Measurements from ENCODE around the gene ETV6. TPM values are rescaled to one million over a fixed set of nuclear protein-coding genes. Genes with fewer than 3 reads are reported as not detected.

The ETV6 gene
- total RNA-seq, 1 experiment from 2014 or later, result 89.1 TPM

DNA sequence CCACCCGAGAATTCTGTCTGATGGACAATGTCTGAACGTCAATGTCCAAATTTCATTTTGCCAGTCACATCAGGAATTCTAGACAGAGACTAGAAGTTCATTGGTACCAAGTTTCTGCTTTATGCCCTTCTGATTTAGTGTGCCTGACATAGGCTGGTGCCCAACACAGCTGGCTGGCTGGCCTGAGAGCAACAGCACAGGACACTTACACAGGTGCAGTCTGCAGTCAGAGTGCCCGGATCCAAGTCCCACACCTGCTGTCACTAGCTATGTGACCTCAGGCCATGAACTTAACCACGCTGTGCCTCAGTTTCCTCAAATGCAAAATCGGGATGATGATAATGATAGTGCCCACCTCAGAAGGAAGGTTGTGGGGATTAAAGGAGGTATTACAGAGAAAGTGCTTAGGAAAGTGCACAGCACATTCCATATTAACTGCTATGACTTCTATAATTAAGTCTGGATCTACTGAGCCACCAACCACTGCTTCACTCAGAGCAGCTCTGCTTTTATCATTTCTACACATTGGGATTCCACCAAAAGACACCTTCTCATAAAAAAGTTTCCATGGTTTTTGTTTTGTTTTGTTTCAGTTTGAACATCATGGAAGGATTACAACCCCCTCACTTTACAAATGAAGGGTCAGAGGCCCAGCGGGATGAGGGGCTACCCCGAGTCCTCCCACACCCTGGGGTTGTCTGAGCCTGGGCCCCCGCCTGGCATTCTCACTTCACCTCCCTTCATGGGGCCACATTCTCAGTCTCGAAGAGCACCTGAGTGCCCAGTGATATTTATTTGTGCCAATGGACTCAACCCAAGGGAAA is 252.4 kb downstream of the ETV6 start:
- intact Hi-C loops (cut with micrococcal nuclease; ENCODE audit: unreplicated experiment), result no loop called here
- no peak overlapping the region for H3K4me3 Mint-ChIP-seq (ENCODE audit: low read depth, unreplicated experiment)
- DNase-seq, result no peak
- no peaks in the 10 kb centered on the region for H3K27me3 Mint-ChIP-seq (ENCODE audit: unreplicated experiment)
- no peak overlapping the region for H3K27ac Mint-ChIP-seq (ENCODE audit: unreplicated experiment)
- BruUV-seq (replicated peaks), result no TSS peak
- TF ChIP-seq, protein P1, sequence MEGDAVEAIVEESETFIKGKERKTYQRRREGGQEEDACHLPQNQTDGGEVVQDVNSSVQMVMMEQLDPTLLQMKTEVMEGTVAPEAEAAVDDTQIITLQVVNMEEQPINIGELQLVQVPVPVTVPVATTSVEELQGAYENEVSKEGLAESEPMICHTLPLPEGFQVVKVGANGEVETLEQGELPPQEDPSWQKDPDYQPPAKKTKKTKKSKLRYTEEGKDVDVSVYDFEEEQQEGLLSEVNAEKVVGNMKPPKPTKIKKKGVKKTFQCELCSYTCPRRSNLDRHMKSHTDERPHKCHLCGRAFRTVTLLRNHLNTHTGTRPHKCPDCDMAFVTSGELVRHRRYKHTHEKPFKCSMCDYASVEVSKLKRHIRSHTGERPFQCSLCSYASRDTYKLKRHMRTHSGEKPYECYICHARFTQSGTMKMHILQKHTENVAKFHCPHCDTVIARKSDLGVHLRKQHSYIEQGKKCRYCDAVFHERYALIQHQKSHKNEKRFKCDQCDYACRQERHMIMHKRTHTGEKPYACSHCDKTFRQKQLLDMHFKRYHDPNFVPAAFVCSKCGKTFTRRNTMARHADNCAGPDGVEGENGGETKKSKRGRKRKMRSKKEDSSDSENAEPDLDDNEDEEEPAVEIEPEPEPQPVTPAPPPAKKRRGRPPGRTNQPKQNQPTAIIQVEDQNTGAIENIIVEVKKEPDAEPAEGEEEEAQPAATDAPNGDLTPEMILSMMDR (IDR thresholded peaks at IDR 0.05; ENCODE audit: unreplicated experiment), result no peak
- peaks cover 6% of the 10 kb centered on the region for H3K9me3 Mint-ChIP-seq (ENCODE audit: low read depth, unreplicated experiment)
- H3K36me3 Mint-ChIP-seq (ENCODE audit: insufficient read depth, unreplicated experiment), result peaks cover 7% of the 10 kb centered on the region
- no peaks in the 10 kb centered on the region for H3K4me1 Mint-ChIP-seq (ENCODE audit: low read depth, unreplicated experiment)
- CTCF ChIA-PET, result no interaction called here

DNA sequence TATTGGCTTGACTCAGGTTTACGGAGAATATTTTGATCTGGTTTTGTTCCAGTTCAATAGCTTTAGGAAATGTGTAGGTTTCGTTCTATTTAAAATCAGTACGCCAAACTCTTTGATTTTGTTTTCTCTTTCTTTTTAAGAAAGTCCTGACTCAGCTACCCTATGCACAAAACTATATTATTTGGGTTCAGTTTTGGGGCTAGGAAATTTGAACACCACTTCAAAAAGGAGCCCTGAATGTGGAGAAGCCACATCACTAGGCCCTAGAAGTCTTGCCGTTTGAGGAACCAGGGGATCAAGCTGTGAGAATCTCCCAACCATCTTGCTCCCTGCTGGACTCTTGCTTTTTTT is 253.0 kb downstream of the ETV6 start:
- H3K9me3 Mint-ChIP-seq (ENCODE audit: low read depth, unreplicated experiment), result peaks cover 6% of the 10 kb centered on the region
- no peak overlapping the region for H3K4me3 Mint-ChIP-seq (ENCODE audit: low read depth, unreplicated experiment)
- H3K4me1 Mint-ChIP-seq (ENCODE audit: low read depth, unreplicated experiment), result no peaks in the 10 kb centered on the region
- intact Hi-C loops (cut with micrococcal nuclease; ENCODE audit: unreplicated experiment), result no loop called here
- no peak for DNase-seq
- CTCF ChIA-PET, result no interaction called here
- H3K27me3 Mint-ChIP-seq (ENCODE audit: unreplicated experiment), result no peaks in the 10 kb centered on the region
- TF ChIP-seq, protein P1 (IDR thresholded peaks at IDR 0.05; ENCODE audit: unreplicated experiment), result no peak
- BruUV-seq (replicated peaks), result no TSS peak
- H3K36me3 Mint-ChIP-seq (ENCODE audit: insufficient read depth, unreplicated experiment), result peaks cover 4% of the 10 kb centered on the region
- H3K27ac Mint-ChIP-seq (ENCODE audit: unreplicated experiment), result no peak overlapping the region

DNA sequence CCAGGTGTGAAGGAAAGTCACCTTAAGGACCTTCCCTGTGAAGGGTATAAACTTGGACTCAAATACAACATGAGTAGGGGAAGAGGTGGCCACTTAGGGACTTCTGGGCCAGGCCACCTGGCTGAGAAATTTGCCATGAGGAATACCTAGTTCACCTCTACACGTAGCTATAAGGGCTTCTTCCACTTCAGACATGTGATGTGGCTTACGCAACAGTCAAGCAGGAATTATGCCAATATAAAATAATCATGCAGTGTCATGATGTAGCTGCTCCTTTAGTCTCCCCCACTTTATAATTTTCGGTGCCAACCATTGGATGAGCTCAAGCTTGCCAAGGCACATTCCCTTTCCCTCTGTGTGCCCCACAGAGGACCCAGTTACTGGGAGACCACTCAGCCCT is 254.7 kb downstream of the ETV6 start:
- Mint-ChIP-seq H3K9me3 (ENCODE audit: low read depth, unreplicated experiment) (peaks cover 12% of the 10 kb centered on the region), H3K27me3 (ENCODE audit: unreplicated experiment) (no peaks in the 10 kb centered on the region), H3K36me3 (ENCODE audit: insufficient read depth, unreplicated experiment) (no peaks in the 10 kb centered on the region), H3K4me3 (ENCODE audit: low read depth, unreplicated experiment) (no peak overlapping the region), H3K27ac (ENCODE audit: unreplicated experiment) (no peak overlapping the region), H3K4me1 (ENCODE audit: low read depth, unreplicated experiment) (peaks cover 6% of the 10 kb centered on the region)
- CTCF ChIA-PET, result no interaction called here
- TF ChIP-seq, protein P1 (IDR thresholded peaks at IDR 0.05; ENCODE audit: unreplicated experiment), result no peak
- BruUV-seq (replicated peaks), result no TSS peak
- no peak for DNase-seq
- intact Hi-C loops (cut with micrococcal nuclease; ENCODE audit: unreplicated experiment), result no loop called here

DNA sequence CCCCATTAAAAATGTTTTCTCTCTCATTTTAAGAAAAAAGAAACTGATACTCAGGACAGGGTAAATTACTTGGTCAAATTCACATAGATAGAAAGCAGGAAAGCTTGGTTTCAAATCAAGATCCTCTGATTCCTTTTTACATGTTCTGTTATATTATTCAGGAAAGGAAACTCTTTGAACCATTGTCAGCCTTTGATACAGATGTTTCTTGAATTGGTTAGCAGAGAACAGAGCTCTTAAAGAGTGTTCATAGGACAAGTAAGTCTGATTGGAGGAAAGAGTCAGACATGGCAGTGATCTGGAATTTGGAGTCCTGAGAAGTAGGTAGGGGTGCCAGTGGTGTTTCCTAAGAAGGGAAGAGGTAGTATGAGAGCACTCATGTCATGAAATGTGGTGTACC is 256.1 kb downstream of the ETV6 start:
- Mint-ChIP-seq H3K4me3 (ENCODE audit: low read depth, unreplicated experiment) (no peak overlapping the region), H3K4me1 (ENCODE audit: low read depth, unreplicated experiment) (peaks cover 8% of the 10 kb centered on the region), H3K9me3 (ENCODE audit: low read depth, unreplicated experiment) (peaks cover 16% of the 10 kb centered on the region), H3K27ac (ENCODE audit: unreplicated experiment) (no peak overlapping the region), H3K27me3 (ENCODE audit: unreplicated experiment) (no peaks in the 10 kb centered on the region), H3K36me3 (ENCODE audit: insufficient read depth, unreplicated experiment) (no peaks in the 10 kb centered on the region)
- no peak for DNase-seq
- intact Hi-C loops (cut with micrococcal nuclease; ENCODE audit: unreplicated experiment), result no loop called here
- CTCF ChIA-PET, result no interaction called here
- no TSS peak for BruUV-seq (replicated peaks)
- TF ChIP-seq, protein P1 (IDR thresholded peaks at IDR 0.05; ENCODE audit: unreplicated experiment), result no peak

Measured in Calu3 (cell line).